NCI-H1105 treated with DMSO at 0.1 percent for 48 hours (cell line): ENCODE data around the gene FAM167B.
A peak's percentile ranks its signal among the peaks of the same experiment; 100 is the strongest.

Experiments
- DNase-seq: peaks from one replicate; lab custom pipeline; 2025; lab: John Stamatoyannopoulos, UW

FAM167B gene

GRCh38 chr1:32246888-32247273 is at the start of gene FAM167B:
TSS of gene FAM167B (plus strand) at chr1:32247222. CDS start at chr1:32247422, 200 bp downstream.
- DNase-seq, result no peak

- DNase-seq, result no peak
Observed at GRCh38 chr1:32197837-32198236, 49.2 kb upstream of the FAM167B start.

DNA sequence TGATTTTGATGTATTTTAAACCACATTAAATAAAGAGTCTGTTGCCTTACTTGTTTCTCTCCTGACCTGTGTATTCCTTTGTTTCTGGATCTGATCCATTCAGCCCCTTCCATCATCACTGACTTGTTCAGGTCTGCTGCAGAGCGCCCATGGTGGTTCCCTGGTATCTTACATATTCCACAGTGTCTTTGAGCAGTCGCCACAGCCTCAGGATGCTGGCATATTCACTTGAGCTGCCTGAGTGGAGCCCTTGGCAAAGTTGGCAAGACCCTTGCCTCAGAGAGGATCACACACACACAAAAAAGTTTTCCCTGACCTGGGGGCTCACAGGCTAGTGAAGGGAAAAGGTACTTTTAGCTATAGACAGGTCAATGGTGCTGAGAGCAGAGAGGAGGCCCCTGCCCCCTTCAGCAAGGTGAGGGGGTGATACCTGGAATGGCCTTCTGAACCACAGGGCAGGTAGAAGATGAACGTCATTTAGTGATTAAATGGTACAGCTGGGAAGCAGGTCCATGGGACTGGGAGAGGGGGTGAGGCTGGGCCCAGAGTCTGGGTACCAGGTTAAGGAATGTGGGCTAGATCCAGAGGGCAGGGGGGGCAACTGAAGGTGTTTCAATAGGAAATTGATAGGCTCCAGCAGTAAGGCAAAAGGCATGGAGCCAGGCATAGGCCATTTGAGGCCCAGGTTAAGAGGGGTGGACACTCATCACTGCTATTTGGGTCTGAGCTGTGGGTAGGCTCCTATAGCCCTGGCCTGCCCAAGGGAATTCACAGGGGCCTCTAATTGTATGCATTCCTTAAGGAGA is 48.6 kb upstream of the FAM167B start:
- DNase-seq, result no peak

GRCh38 chr1:32199043-32199716 is 47.8 kb upstream of the FAM167B start:
- no peak for DNase-seq

GRCh38 chr1:32199717-32200072 is 47.3 kb upstream of the FAM167B start:
- peak; percentile 70 for DNase-seq

DNA sequence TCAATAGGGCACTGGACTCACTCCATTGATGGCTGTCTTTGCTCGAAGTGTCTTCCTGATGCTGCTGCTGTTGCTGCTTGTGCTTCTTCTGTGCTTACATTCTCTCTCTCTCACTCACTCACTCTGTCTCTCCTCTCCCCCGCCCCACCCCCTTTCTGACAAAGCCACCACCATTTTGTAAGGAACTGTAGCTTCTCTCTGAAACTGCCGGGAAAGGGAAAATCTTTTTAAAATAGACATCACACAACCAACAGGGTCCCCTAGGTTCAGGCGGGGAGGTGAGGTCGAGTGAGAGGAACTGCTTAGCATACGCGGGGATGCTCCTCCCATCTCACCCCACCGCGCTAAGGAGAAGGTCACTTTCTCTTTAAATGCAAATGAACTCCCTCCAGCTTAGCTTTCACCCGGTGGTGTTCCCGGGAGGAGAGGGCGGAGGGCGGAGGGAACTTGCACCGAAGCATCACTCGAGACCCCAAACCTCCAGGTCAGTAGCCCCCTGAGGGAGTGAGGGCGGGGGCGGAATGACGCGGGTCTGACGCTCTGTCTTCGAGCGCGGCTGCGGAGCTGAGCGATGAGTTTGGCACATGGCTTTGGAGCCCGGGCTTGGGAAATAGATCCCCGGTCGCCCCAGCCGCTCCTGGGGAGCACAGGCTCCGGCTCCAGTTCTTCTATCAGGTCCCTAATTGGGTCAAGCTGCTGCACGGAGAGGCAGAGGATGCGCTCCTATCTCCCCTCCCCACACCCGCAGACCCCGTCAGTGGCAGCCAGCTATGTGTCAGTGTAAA is 46.6 kb upstream of the FAM167B start, which contains the start of gene CCDC28B:
Gene CCDC28B, plus strand, starts transcription at position 370 of the 785 bp plus-strand sequence. CDS start 1,341 bp downstream, outside the sequence.
- DNase-seq, result peak; percentile 65

- DNase-seq, result no peak
Observed at GRCh38 chr1:32201011-32201855, 45.8 kb upstream of the FAM167B start.

DNA sequence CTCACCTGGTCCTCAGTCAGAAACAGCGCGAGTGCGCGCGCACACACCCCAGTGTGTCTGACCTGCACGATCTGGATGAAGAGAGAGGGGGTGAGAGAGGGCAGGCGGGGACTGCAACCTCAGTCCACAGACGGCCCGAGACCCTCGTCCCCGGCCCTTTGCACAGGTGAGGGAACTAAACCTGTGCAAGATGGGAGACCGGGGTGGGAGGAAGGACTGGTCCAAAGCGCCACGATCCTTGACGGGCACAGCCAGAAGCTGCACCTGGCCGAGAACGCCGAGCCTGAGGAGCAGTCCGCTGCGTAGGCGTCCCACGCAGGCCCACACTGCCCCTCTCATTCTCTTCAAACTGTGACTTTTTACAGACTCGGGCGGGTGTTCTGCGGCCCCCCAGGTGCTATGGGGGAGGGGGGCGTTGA is 42.1 kb upstream of the FAM167B start:
- DNase-seq, result peak; percentile 57

GRCh38 chr1:32205401-32206370 is 41.3 kb upstream of the FAM167B start, which contains the start of gene IQCC:
TSS of gene IQCC (plus strand) at chr1:32205671. CDS start at chr1:32205682, 11 bp downstream.
- DNase-seq, result peak; percentile 94

DNA sequence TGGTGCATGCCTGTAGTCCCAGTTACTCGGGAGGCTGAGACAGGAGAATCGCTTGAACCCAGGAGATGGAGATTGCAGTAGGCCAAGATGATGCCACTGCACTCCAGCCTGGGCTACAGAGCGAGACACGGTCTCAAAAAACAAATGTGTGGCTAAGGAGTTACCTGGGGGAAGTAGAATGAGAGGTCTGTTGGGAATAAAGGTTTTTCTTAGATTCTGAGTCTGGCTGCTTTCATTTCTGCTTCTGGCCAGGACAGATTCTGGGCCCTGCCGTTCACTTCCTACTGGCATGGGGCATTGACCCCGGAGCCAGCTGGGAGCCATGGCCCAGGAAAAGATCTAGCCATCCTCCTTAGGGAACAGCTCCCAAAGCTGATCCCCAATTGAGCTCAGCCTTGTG is 38.6 kb upstream of the FAM167B start:
- DNase-seq, result no peak

GRCh38 chr1:32208891-32209328 is 38.1 kb upstream of the FAM167B start, which contains the start of gene DCDC2B:
TSS of gene DCDC2B (plus strand) at chr1:32209089. CDS start at chr1:32209094, 5 bp downstream.
- DNase-seq, result peak; percentile 96

DNA sequence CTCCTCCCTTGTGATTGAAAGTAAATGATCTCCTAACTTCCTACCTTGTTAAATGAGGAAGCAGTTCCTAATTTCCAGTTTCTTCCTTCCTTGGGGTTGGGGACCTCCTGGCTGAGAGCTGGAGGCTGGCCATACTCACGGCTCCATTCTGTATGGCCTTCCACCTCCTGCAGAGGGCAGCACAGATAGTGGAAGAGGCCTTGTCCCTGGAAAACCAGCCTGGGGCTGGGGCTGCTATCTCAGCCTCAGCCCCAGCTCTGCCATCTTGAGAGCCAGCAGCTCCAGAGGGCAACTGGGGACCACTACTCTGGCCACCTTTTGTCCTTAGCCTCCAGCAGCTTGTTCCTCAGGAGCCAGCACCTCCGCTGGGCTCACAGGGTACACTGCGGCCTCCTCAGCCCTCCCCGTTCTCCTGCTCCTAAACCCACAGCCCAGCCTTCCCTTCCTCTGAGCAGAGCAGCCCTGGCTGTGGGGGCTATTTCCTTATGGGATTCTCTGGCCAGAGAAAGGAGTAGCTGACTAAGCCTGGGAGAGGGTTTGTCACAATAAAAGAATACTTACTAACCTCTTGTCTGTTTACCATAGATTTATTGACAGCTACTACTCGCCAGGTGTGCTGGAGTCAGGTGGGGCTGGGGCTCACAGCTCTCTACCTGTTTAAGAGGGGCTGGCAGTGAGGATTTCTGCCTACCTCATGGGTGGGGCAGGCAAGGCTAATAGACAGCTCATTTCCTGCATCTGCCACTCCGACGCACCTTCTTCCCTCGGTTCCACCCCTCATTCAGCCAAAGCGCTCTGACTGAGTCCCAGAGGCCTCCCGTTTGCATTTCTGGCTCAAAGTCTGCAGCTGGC is 31.2 kb upstream of the FAM167B start:
- DNase-seq, result peak; percentile 36

DNA sequence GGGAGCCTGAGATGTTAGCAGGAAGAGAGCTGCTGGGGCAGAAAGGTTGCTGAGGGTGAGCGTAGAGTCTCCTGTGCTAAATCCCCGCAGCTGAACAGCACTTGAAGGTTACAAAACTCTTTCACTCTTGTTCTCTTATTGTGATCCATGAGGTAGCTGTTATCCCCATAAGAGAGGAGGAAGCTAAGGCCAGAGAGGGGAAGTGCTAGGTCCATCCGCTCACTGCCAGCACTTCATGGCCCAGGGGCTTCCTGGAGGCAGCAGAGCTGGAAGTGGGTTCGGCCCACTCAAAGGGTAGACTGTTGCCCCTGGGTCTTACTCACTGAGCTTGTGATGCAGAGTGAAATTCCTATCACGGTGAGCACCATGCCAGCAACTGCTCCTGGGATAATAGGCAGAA is 30.5 kb upstream of the FAM167B start:
- no peak for DNase-seq

DNA sequence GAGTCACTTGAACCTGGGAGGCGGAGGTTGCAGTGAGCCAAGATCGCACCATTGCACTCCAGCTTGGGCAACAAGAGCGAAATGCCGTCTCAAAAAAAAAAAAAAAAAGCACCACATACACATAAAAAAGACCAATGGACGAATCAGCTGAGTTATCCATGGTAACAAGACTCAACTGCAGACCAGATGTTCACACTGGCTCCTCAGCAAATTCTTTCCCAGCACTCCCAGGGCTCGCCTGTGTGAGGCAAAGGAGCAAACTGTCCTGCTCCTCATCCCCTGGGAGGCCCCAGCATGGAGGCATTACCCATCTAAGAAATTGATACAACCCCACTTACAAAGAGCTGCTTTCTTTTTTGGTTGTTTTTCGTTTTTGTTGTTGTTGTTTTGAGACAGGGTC is 28.0 kb upstream of the FAM167B start:
- no peak for DNase-seq

DNA sequence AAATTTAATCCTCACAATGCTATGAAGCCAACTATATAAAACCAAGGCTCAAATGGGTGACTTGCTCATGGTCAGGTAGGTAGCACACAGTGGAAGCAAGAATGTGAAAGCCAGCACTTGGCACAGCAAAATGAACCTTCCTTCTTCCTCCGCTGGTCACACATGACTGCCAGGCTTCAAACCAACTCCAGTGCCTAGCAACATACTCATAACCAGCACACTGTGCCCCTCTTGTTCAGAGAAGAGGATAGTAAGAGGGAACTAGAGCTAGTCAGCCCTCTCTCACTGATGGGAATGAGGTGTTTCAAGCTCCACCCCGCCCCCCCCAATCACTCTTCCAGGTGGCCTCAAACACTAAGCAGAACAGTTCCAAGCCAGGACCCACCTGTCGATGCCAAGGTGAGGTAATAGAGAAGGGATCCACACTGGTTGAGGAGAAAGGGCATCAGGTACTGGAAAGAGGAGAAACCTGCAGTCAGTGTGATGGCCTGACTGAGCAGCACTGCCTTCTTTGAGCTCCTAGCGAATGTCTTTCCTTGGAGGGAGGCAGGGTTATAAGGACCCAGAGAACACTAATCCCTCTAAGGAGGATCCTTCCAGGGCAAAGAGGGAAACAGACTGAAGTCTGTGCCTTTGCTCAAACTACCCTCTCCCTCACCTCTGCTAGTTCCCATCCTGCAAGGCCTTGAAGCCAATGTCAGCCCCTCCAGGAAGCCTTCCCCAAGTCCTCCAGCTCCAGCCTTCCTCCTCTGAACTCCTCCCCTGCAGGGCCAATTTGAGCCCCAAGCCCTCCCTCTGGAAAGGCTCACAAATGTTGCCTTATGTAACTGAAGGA is 26.1 kb upstream of the FAM167B start:
- no peak for DNase-seq

DNA sequence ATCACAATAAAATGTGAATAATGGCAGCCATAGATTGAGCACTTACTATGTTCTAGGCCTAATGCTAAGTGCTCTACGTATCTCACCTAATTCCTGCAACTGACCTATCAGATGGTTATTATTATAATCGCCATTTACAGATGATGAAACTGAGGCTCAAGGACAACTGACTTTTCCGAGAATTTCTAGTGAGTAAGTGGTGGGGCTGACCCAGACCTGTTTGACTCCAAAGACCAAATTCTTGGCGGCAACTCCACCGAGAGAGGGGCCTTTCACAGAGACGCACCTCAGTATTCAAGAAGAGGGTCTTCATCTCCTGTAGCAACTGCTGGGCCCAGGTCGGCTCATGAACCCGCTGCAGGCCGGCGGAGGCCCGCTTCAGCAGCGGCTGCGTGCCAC is 25.4 kb upstream of the FAM167B start:
- DNase-seq, result no peak

DNA sequence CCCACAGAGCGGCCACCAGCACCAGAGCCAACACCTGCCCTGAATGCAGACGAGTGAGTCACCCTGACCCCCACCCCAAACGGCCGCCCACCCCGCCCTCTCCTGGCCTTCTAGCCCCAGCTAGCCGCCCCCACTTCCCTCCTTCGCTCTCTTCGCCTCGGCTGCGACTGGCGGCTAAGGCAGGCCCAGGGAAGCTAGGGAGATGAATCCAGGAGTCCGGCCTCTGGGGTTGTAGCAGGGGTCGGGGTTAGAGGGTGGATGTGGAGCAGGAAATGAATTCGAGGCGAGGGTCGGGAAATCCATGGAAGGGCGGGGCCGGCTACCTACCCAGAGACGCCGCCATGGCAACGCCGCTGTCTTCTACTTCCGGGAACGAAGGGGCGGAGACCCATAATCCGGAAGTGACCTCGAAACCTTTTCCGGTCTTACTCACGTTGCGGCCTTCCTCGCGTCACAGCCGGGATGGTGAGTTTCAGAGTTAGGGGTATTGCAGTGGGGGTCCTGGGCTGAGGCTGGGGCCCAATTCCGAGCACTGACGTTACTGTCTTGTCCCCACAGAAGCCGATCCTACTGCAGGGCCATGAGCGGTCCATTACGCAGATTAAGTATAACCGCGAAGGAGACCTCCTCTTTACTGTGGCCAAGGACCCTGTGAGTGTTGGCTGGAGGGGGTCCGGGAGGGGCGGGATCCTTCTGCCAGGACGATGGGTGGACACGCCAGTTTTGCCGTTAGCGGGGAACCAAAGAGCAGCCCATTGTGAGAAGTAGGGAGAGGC is 24.9 kb upstream of the FAM167B start, which contains the start of the genes EIF3I and TMEM234:
Gene EIF3I, plus strand, starts transcription at position 428 of the 776 bp plus-strand sequence. Its CDS starts 35 bp downstream, at position 463.
Gene TMEM234, minus strand, starts transcription at position 374 of the 776 bp plus-strand sequence. Its CDS starts 31 bp downstream, at position 343.
- peak; percentile 92 for DNase-seq
